Neural progenitor cell (in vitro differentiated cells): ENCODE data around the gene GTF3C6. TPM values are rescaled to one million over a fixed set of nuclear protein-coding genes. Genes with fewer than 3 reads are reported as not detected.

Source experiments
- DNase-seq: peaks from one replicate; pipeline ENCODE4 v3.0.0-alpha.2; 2016; ENCODE audit warnings: low spot score
- H2AFZ ChIP-seq: fragments of 200-600 bp; sonication (generic); replicated peaks from 2 replicates; pipeline ENCODE4 v1.6.1; 2016; ENCODE audit warnings: antibody characterized with exemption
- H3F3A ChIP-seq: fragments of 200-600 bp; sonication (generic); 2 replicates; pipeline ENCODE4 v1.6.1; 2016; ENCODE audit warnings: antibody characterized with exemption, low read depth
- H3K27ac ChIP-seq: fragments of 200-600 bp; sonication (generic); 2 replicates; pipeline ENCODE4 v1.5.1; 2016; ENCODE audit warnings: mild to moderate bottlenecking
- H3K27me3 ChIP-seq: fragments of 200-600 bp; sonication (generic); 2 replicates; pipeline ENCODE4 v1.6.1; 2016; ENCODE audit warnings: mild to moderate bottlenecking, moderate library complexity
- H3K36me3 ChIP-seq: fragments of 200-600 bp; sonication (generic); 2 replicates; pipeline ENCODE4 v1.5.1; 2016
- H3K4me1 ChIP-seq: fragments of 200-600 bp; sonication (generic); 2 replicates; pipeline ENCODE4 v1.6.1; 2016; ENCODE audit warnings: mixed run types
- H3K4me2 ChIP-seq: fragments of 200-600 bp; sonication (generic); 2 replicates; pipeline ENCODE4 v1.6.1; 2016
- H3K4me3 ChIP-seq: fragments of 200-600 bp; sonication (generic); 2 replicates; pipeline ENCODE4 v1.5.1; 2016
- H3K79me2 ChIP-seq: fragments of 200-600 bp; sonication (generic); 2 replicates; pipeline ENCODE4 v1.6.1; 2016; ENCODE audit warnings: low read depth
- H3K9ac ChIP-seq: fragments of 200-600 bp; sonication (generic); 2 replicates; pipeline ENCODE4 v1.6.1; 2016
- H3K9me3 ChIP-seq: fragments of 200-600 bp; sonication (generic); 2 replicates; pipeline ENCODE4 v1.5.1; 2016; ENCODE audit warnings: low read depth
- H4K20me1 ChIP-seq: fragments of 200-600 bp; sonication (generic); 2 replicates; pipeline ENCODE4 v1.6.1; 2016; ENCODE audit warnings: low read depth
- H3K27ac Mint-ChIP-seq: 3 replicates; pipeline ENCODE4 v1.8.0; 2021; ENCODE audit warnings: mixed read lengths
- H3K27me3 Mint-ChIP-seq: 2 replicates; pipeline ENCODE4 v1.8.0; 2022; ENCODE audit warnings: low read depth, mild to moderate bottlenecking, inconsistent platforms, moderate library complexity, mixed read lengths; ENCODE audit not compliant: insufficient read depth
- H3K36me3 Mint-ChIP-seq: 3 replicates; pipeline ENCODE4 v1.8.0; 2021; ENCODE audit warnings: mixed read lengths
- H3K4me1 Mint-ChIP-seq: 3 replicates; pipeline ENCODE4 v1.8.0; 2021; ENCODE audit warnings: mixed read lengths
- H3K4me3 Mint-ChIP-seq: 3 replicates; pipeline ENCODE4 v1.8.0; 2021; ENCODE audit warnings: mild to moderate bottlenecking, moderate library complexity, mixed read lengths
- H3K9me3 Mint-ChIP-seq: 3 replicates; pipeline ENCODE4 v1.8.0; 2020; ENCODE audit warnings: mixed read lengths
- CTCF ChIP-seq: fragments of 200-600 bp; sonication (generic); IDR thresholded peaks from 2 replicates; pipeline ENCODE4 v1.5.1; 2017; ENCODE audit warnings: antibody characterized with exemption, mild to moderate bottlenecking
- EZH2 ChIP-seq: fragments of 200-600 bp; sonication (generic); IDR thresholded peaks from 2 replicates; pipeline ENCODE4 v1.6.1; 2017; ENCODE audit warnings: antibody characterized with exemption, mild to moderate bottlenecking, moderate library complexity
- EZH2phosphoT487 ChIP-seq: fragments of 200-600 bp; sonication (generic); IDR thresholded peaks from 2 replicates; pipeline ENCODE4 v1.6.1; 2017; ENCODE audit warnings: antibody characterized with exemption
- total RNA-seq: library from RNA; depleted of rRNA; stranded (reverse); fragments of >200 nt; gene quantifications from 2 replicates; pipeline ENCODE4 v1.2.3, GENCODE V29; 2015; ENCODE audit warnings: low replicate concordance

The GTF3C6 gene
- total RNA-seq, 1 donor from 2014 or later: 105 TPM

- no peak overlapping the region for H3K27ac Mint-ChIP-seq
- peaks cover 27% of the 10 kb centered on the region for H3K36me3 Mint-ChIP-seq
- DNase-seq: no peak
- H3K4me3 Mint-ChIP-seq: peak overlapping the region; percentile 99
- Histone ChIP-seq H3K79me2 (peaks cover 34% of the 10 kb centered on the region), H4K20me1 (no peaks in the 10 kb centered on the region), H3K9ac (no peak overlapping the region), H3K4me1 (no peaks in the 10 kb centered on the region), H3K4me2 (no peak overlapping the region), H3K27me3 (no peaks in the 10 kb centered on the region), H3F3A (peaks cover 16% of the 10 kb centered on the region), H3K4me3 (no peak overlapping the region), H3K27ac (no peak overlapping the region), H2AFZ (no peak overlapping the region), H3K36me3 (peaks cover 10% of the 10 kb centered on the region), H3K9me3 (no peaks in the 10 kb centered on the region)
- no peak for TF ChIP-seq EZH2phosphoT487
- no peak for TF ChIP-seq CTCF
- no peak for TF ChIP-seq EZH2
- peaks cover 16% of the 10 kb centered on the region for H3K4me1 Mint-ChIP-seq
- H3K27me3 Mint-ChIP-seq: peaks cover 2% of the 10 kb centered on the region
- peaks cover 23% of the 10 kb centered on the region for H3K9me3 Mint-ChIP-seq
Measured at GRCh38 chr6:110980227-110980626, 21.7 kb downstream of the GTF3C6 start.

- H3K4me2 ChIP-seq: peak overlapping the region; percentile 82
Measured at GRCh38 chr6:110980648-110981047, 22.1 kb downstream of the GTF3C6 start.

GRCh38 chr6:110981202-110981600 is 22.7 kb downstream of the GTF3C6 start:
- peak overlapping the region; percentile 99 for H3K4me3 Mint-ChIP-seq
- peaks cover 38% of the 10 kb centered on the region for H3K79me2 ChIP-seq
- peak overlapping the region; percentile 100 for H3K27ac Mint-ChIP-seq
- peak overlapping the region; percentile 71 for H3K9ac ChIP-seq
- H3F3A ChIP-seq: peaks cover 12% of the 10 kb centered on the region
- no peaks in the 10 kb centered on the region for H3K27me3 ChIP-seq
- peaks cover 16% of the 10 kb centered on the region for H3K4me1 Mint-ChIP-seq
- peaks cover 12% of the 10 kb centered on the region for H3K36me3 ChIP-seq
- H3K4me3 ChIP-seq: peak overlapping the region; percentile 83
- H3K36me3 Mint-ChIP-seq: peaks cover 31% of the 10 kb centered on the region
- H3K9me3 ChIP-seq: no peaks in the 10 kb centered on the region
- TF ChIP-seq EZH2 (no peak), EZH2phosphoT487 (no peak), CTCF (no peak)
- H3K27ac ChIP-seq: no peak overlapping the region
- no peaks in the 10 kb centered on the region for H3K4me1 ChIP-seq
- peak overlapping the region; percentile 82 for H3K4me2 ChIP-seq
- H3K9me3 Mint-ChIP-seq: peaks cover 23% of the 10 kb centered on the region
- H2AFZ ChIP-seq: peak overlapping the region; percentile 97
- no peaks in the 10 kb centered on the region for H4K20me1 ChIP-seq
- H3K27me3 Mint-ChIP-seq: peaks cover 2% of the 10 kb centered on the region
- no peak for DNase-seq

More at GRCh38 chr6:110980648-110981047, 22.1 kb downstream of the GTF3C6 start:
- Histone ChIP-seq H3K9me3 (no peaks in the 10 kb centered on the region), H3K36me3 (peaks cover 12% of the 10 kb centered on the region), H3K27ac (no peak overlapping the region), H4K20me1 (no peaks in the 10 kb centered on the region), H3K4me3 (peak overlapping the region; percentile 83), H3K9ac (no peak overlapping the region), H3K79me2 (peaks cover 38% of the 10 kb centered on the region), H3K27me3 (no peaks in the 10 kb centered on the region), H2AFZ (no peak overlapping the region), H3F3A (peaks cover 16% of the 10 kb centered on the region), H3K4me1 (no peaks in the 10 kb centered on the region)
- peaks cover 27% of the 10 kb centered on the region for H3K36me3 Mint-ChIP-seq
- H3K4me3 Mint-ChIP-seq: peak overlapping the region; percentile 99
- peaks cover 2% of the 10 kb centered on the region for H3K27me3 Mint-ChIP-seq
- H3K9me3 Mint-ChIP-seq: peaks cover 23% of the 10 kb centered on the region
- TF ChIP-seq EZH2 (no peak), EZH2phosphoT487 (no peak), CTCF (no peak)
- peak overlapping the region; percentile 100 for H3K27ac Mint-ChIP-seq
- H3K4me1 Mint-ChIP-seq: peaks cover 16% of the 10 kb centered on the region
- no peak for DNase-seq
